ENCODE results near the gene PLA2G10. TPM values are rescaled to one million over a fixed set of nuclear protein-coding genes. Genes with fewer than 3 reads are reported as not detected.
A peak's percentile ranks its signal among the peaks of the same experiment; 100 is the strongest.
"Not testable (repeated sequence)": the region's sequence is repeated elsewhere in the genome, so short reads cannot be mapped to it uniquely, and the experiment has no call there.

The PLA2G10 gene
- total RNA-seq, 1 donor from 2014 or later: 7.0 TPM

- peak; percentile 57 for DNase-seq (ENCODE audit: low spot score)
Measured at GRCh38 chr16:14667347-14668266, 26.5 kb downstream of the PLA2G10 start.

DNA sequence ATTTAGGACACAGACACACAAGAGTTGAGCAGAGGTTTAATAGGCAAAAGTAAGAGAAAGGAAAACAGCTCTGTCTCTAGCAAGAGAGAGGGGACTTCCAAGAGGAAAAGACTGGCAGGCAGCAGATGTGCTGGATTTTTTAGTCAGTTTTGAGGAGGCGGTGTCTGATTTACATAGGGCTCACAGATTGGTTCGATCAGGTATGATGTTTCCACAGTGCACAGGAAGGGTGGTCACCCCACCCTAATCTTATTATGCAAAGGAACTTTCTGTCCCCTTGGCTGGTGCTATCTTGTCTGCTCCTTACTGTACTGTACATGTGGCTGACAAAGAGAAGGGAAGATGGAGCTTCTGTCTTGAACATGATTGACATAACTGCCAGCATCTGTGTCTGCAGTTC is 36.0 kb downstream of the PLA2G10 start:
- DNase-seq (ENCODE audit: low spot score): no peak

DNA sequence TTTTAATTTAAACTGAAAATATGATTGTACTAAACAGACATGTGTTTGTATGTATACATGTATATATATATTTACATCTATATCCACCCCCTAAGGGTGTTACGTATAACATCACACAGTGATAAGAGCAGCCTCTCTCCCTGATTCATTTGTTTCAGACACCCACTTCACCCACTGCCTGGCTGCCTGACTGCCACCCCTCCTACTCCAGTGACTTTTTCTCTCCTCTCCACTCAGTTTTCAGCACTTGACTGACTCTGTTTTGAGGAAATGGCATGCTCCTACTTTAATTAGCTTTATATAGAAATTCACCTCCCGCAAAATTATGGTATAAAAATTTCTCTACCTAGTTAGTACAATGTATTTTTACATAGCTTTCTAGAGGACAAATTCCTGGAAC is 41.4 kb downstream of the PLA2G10 start:
- no peak for DNase-seq (ENCODE audit: low spot score)

DNA sequence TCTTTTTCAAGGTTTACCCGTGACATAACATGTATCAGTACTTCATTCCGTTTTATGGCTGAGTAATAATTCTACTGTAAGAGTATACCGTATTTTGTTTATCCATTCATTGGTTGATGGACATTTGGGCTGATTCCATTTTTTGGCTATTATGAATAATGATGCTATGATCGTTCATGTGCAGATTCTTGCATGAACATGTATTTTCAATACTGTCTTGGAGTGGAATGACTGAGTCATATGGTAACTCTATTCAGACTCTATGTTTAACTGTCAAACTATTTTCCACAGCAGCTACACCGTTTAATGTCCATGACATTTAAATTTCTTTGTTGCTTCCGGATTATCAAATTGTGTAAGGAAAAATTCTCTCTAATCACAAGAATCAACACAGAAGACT is 43.5 kb downstream of the PLA2G10 start:
- DNase-seq (ENCODE audit: low spot score): no peak

DNA sequence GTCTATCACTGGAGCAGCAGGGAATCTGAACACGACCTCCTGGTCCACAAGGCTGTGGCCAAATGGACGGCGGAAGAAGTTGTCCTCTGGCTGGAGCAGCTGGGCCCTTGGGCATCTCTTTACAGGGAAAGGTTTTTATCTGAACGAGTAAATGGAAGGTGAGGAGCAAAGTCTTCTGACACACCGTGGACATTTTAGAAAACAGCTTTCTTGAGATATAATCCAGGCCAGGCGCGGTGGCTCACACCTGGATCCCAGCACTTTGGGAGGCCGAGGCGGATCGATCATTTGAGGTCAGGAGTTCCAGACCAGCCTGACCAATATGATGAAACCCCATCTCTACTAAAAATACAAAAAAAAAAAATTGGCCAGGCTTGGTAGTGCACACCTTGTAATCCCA is 44.3 kb downstream of the PLA2G10 start:
- no peak for DNase-seq (ENCODE audit: low spot score)

GRCh38 chr16:14641926-14642325 is 52.2 kb downstream of the PLA2G10 start:
- DNase-seq (ENCODE audit: low spot score): no peak

DNA sequence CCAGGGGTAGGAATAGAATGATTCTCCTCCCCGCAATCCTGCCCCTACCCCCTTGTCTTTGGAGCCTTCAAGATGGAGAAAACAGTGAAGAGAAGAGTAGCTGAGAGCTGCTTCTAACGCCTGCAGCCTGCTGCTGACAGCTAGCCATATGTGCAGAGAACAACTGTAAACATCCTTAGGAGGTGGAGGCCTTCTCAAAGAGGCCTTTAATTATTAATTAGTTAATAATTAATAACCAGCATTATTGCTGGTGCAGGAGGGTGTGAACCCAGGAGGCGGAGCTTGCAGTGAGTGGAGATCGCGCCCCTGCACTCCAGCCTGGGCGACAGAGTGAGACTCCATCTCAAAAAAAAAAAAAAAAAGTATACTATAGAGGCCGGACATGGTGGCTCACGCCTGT is 52.9 kb downstream of the PLA2G10 start:
- peak; percentile 18 for DNase-seq (ENCODE audit: low spot score)

DNA sequence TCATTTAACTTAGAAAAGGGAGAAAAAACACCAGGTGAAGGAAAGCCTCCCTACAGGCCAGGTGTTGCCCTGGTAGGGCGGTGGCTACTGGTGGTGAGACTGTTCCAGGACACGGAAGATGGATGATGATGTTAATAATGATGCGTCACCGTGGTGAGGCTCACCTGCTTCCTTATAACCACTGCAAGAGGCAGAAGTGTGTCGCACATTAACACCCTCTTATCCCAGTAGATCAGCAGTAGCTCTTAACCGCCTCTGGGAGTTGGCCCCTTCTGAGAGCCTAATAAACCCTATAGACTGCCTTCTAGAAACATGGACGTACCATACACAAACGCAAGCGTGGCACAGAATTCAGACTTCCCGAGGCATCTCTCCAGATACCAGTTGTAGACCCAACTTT is 53.6 kb downstream of the PLA2G10 start:
- peak; percentile 27 for DNase-seq (ENCODE audit: low spot score)

DNA sequence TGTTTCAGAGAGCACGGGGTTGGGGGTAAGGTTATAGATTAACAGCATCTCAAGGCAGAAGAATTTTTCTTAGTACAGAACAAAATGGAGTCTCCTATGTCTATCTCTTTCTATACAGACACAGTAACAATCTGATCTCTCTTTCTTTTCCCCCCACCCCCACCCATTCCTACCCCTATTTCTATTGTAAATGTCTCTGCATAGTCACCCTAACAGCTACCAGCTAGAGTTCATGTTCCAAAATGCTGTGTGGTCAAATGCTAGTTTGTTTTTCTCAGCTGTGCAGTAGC is 57.2 kb downstream of the PLA2G10 start:
- DNase-seq (ENCODE audit: low spot score): not testable (repeated sequence)

DNA sequence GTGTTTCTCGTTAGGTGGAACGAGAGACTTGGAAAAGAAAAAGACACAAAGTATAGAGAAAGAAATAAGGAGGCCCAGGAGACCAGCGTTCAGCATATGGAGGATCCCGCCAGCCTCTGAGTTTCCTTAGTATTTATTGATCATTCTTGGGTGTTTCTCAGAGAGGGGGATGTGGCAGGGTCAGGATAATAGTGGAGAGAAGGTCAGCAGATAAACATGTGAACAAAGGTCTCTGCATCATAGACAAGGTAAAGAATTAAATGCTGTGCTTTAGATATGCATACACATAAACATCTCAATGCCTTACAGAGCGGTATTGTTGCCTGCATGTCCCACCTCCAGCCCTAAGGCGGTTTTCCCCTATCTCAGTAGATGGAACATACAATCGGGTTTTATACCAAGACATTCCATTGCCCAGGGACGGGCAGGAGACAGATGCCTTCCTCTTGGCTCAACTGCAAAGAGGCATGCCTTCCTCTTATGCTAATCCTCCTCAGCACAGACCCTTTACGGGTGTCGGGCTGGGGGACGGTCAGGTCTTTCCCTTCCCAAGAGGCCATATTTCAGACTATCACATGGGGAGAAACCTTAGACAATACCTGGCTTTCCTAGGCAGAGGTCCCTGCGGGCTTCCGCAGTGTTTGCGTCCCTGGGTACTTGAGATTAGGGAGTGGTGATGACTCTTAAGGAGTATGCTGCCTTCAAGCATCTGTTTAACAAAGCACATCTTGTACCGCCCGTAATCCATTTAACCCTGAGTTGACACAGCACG is 57.7 kb downstream of the PLA2G10 start:
- DNase-seq (ENCODE audit: low spot score): peak; percentile 46

DNA sequence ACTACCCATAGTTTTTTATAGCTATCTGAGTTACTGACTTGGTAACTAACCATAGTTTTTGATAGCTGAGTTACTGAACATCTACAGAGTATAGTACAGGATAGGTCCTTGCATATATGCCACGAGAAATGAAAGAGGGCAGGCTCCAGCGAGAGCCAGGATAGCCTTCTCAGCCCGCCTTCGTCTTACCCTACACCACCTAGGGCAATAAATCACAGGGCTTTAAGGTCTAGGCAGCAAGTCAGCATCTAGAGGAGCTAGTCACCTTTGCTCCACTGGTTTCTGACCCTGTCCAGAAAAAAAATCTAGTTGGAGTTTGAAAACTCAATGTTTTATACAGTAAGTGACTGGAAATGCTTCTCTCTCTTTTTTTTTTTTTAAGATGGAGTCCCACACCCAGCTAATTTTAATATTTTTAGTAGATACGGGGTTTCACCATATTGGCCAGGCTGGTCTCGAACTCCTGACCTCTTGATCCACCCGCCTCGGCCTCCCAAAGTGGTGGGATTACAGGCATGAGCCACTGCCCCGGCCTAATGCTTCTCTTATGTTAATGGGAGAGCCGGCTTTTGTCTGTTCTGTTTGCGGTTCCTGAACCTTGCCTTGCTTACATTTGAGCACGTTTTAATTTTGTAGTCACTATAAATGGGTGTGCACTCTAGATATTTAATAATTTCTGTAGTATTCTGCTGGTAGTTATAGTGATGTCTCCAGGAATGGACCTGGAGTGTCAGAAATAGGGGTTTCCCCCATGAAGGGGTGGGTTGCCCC is 58.5 kb downstream of the PLA2G10 start:
- no peak for DNase-seq (ENCODE audit: low spot score)

DNA sequence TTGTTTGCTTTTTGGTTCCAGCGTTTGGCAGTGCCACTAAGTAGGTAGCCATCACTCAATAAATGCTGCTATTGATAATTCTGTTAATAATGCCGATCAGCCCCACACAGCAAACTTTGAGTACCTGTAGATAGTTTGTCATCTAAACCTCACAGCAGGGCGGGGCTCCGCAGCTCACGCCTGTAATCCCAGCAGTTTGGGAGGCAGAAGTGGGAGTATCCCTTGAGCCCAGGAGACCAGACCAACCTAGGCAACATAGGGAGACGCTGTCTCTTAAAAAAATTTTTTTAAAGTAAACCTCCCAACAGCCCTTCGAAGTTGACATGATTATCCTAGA is 59.8 kb downstream of the PLA2G10 start:
- DNase-seq (ENCODE audit: low spot score): no peak

DNA sequence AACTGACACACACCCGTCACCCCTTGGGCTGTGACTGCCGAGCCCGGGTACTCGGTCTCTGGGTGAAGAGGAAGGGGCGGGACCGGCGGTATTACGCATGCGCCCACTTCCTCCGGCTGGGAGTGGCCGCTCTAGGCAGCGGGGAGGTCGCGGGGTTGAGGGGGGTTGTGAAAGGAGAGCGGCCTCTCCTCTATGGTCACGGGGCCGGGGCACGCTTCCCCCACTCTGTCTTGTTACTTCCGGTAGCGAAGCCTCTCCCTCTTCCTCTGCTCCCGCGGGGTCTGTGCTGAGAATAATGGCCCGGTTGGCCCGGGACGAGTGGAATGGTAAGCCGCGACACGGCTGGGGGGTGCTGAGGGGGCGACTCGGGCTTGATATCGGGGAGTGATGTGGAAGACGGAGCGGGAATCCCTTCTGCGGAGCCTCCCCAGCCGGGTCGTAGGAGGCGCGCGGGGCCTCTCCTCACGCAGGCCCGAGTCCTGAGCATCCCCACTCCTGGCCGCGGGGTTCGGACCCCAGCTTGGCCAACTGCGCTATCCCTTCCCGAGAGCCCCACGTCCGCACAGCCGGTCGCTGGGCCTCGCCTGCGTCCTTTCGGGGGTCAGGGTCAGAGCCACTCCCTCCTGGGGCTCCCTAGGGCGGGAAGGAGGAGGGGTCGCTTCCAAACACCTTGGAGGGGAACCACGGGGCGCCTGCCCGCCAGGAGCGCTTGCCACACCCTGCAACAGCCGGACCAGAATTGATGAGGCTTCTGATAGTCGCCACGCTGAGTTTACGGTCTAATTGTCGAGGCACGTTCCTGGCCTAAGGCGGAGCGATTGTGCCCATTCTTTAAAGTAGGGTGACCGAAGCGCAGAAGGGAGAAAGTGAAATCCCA is 61.2 kb downstream of the PLA2G10 start, which contains the start of gene BFAR:
BFAR (plus strand) TSS at position 259 of the 877 bp plus-strand sequence. CDS start 11,396 bp downstream, outside the sequence.
- DNase-seq (ENCODE audit: low spot score): peak; percentile 98

- DNase-seq (ENCODE audit: low spot score): not testable (repeated sequence)
Measured at GRCh38 chr16:14630620-14631330, 63.3 kb downstream of the PLA2G10 start.

DNA sequence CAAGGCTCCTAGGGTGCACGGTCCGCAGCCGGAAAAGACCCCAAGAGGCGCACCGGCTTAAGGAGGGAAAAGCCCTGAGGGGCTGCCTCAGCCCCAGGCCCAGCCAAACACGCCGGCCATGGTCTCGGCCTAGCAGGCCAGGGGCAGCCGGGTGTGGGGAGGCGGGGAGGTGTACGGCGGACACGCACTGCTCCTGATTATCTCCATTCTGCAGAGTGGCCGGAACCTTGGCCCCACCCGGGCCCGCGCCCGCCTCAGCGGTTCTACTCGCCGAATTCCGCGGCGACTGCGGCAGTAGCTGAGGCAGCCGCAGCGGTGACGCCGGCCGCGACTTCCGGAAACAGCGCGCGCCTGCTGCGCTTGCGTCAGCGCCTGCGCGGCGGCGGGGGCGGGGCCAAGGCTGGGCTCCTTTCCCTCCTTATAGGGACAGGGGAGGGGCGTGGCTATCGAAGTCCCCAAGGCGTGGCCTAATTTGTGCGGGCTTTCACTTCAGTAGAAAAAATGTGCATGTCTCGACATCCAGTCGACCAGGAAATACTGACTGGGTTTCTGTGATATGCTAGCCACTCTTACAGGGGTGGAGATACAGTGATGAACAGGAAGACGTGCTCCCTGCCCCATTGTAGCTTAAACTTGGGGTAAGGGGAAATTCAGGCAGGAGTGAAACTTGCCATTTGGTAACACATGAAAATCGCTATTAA is 64.0 kb downstream of the PLA2G10 start, which contains the start of gene PARN:
PARN (minus strand) TSS at position 342 of the 701 bp plus-strand sequence; CDS start at position 207, 135 bp downstream.
- DNase-seq (ENCODE audit: low spot score): peak; percentile 98

GRCh38 chr16:14629612-14629918 is 64.5 kb downstream of the PLA2G10 start:
- no peak for DNase-seq (ENCODE audit: low spot score)

DNA sequence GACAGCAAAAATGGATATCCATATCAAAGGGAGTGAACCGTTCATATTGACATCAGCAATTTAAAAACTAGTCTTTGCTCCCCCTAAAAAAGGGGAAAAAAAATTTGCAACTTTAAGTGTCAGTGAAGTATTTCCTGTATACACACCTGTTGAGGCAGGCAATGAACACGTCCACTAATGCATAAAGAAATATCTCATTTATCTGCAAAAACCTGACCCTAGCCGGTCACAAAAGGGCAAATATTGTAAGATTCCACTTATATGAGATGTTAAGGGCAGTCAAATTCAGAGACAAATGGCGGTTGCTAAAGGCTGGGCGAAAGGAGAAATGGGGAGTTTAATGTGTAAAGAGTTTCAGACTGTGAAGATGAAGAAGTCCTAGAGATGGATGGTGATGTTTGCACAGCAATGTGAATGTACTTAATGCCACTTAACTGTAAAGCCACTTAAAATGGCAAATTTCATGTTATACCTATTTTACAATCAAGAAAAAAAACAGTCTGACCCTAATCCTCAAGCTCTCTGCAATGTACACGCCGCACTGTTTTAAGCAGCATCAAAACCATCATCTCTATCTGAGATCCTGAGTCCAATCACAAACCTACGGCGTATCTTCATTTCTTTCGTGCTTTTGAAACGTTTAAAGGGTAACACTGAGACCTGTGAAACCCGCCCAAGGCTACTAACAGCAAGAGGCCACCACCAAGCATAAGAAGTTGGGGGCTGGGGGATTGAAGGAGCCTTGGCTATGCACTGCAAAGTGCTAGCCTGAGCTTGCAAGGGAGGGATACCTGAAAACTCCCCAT is 65.1 kb downstream of the PLA2G10 start:
- DNase-seq (ENCODE audit: low spot score): no peak

DNA sequence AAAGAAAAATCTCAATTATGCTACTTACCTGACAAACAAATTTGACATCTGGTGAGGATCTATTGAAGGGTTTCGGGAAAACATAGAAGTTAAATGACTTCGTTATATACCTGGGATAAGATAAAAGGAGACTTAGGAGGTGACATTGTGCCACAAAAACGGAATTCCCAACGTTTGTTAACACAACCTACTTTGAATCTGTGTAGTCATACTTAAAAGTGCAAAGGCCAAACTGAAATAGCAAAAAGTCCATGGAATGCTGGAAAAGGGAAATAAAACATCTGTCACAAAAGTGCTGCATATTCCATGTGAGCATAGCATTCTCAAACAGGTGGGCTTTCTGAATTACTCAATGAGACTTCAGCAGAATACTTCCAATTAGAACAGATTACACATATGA is 67.0 kb downstream of the PLA2G10 start:
- DNase-seq (ENCODE audit: low spot score): no peak

All from mucosa of gallbladder (tissue), 1 donor.